ENCODE measurements around the gene OBSCN.

DNA sequence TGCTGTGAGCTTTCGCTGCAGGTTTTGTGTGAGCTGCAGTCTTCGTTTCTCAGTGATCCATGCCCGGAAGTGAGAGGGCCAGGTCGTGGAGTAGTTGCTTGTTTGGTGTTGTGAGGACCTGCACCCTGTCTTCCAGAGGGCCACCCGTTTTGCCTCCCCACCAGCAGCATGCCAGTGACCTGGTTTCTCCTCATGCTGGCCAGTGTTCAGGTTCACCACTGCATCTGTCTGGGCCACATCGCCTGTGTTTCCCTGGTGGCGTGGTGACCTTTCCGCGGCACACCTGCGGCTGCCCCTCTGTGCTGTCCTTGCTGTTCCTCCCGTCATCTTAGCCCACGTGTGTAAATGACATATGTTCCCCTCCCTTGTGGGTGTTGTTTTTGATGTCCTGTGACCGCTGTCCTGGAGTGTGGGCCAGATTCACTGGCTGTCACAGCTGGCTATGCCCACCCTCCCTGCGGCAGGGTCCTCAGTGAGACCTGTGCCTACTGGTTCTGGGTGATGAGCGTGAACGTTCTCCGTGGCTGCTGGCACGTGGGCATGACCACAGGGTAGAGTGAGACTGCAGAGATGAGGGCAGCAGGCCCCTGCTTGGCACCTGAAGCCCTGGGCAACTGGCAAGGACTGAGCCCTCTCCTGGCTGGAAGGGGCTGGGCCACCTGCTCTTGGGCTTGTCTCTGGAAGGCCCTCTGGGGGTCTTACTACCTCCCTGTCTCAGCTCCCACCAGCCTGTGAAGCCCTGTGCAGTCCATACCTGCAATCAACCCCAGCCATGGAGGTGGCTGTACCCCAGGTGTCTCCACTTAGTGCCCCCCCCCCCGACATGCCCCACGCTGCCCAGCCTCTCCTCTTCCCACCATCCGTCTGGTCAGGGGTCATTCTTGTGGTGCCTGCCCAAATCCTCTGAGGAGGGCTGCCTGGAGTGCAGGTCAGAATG, 35.0 kb upstream of the OBSCN start:
- TF ChIP-seq, protein P1, sequence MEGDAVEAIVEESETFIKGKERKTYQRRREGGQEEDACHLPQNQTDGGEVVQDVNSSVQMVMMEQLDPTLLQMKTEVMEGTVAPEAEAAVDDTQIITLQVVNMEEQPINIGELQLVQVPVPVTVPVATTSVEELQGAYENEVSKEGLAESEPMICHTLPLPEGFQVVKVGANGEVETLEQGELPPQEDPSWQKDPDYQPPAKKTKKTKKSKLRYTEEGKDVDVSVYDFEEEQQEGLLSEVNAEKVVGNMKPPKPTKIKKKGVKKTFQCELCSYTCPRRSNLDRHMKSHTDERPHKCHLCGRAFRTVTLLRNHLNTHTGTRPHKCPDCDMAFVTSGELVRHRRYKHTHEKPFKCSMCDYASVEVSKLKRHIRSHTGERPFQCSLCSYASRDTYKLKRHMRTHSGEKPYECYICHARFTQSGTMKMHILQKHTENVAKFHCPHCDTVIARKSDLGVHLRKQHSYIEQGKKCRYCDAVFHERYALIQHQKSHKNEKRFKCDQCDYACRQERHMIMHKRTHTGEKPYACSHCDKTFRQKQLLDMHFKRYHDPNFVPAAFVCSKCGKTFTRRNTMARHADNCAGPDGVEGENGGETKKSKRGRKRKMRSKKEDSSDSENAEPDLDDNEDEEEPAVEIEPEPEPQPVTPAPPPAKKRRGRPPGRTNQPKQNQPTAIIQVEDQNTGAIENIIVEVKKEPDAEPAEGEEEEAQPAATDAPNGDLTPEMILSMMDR (conservative IDR thresholded peaks at IDR 0.05; ENCODE audit: low read depth, low read length) = no peak
- TF ChIP-seq EZH2 (IDR thresholded peaks at IDR 0.05; ENCODE audit: low read length, unreplicated experiment) = no peak

Data from PC-3 (cell line).